RWPE2 (cell line): ENCODE measurements around the gene PJVK.

Experiments used
- ATAC-seq: fragments of 200-7000 bp; cut with Tn5 transposase; 3 replicates; pipeline ENCODE4 v1.9.1; 2021; ENCODE audit warnings: low read depth
- DNase-seq: peaks from one replicate; pipeline ENCODE4 v3.0.0-alpha.2; 2020; ENCODE audit warnings: low spot score
- H3K27ac ChIP-seq: fragments of 450-650 bp; 2 replicates; pipeline ENCODE4 v1.5.1; 2017; ENCODE audit warnings: mild to moderate bottlenecking; ENCODE audit not compliant: poor library complexity, severe bottlenecking
- H3K27me3 ChIP-seq: fragments of 250-450 bp; sonication (Bioruptor Pico); 2 replicates; pipeline ENCODE4 v1.5.1; 2021; ENCODE audit warnings: mild to moderate bottlenecking, moderate library complexity; ENCODE audit not compliant: insufficient read depth, poor library complexity, severe bottlenecking
- H3K36me3 ChIP-seq: fragments of 250-450 bp; sonication (Bioruptor Pico); 2 replicates; pipeline ENCODE4 v1.5.1; 2020; ENCODE audit warnings: low read depth, mild to moderate bottlenecking, moderate library complexity
- H3K4me1 ChIP-seq: fragments of 250-450 bp; sonication (Bioruptor Pico); 2 replicates; pipeline ENCODE4 v1.5.1; 2021; ENCODE audit warnings: mild to moderate bottlenecking, moderate library complexity; ENCODE audit not compliant: insufficient read depth, poor library complexity, severe bottlenecking
- H3K4me3 ChIP-seq: fragments of 250-450 bp; sonication (Bioruptor Pico); 2 replicates; pipeline ENCODE4 v1.5.1; 2021; ENCODE audit warnings: mild to moderate bottlenecking, moderate library complexity; ENCODE audit not compliant: severe bottlenecking
- H3K9me3 ChIP-seq: fragments of 250-450 bp; sonication (Bioruptor Pico); 2 replicates; pipeline ENCODE4 v1.5.1; 2021; ENCODE audit warnings: mild to moderate bottlenecking, moderate library complexity; ENCODE audit not compliant: severe bottlenecking
- TF ChIP-seq, protein P1 (sequence below): fragments of 450-650 bp; IDR thresholded peaks from one replicate; pipeline ENCODE4 v1.5.1; 2017; ENCODE audit warnings: mild to moderate bottlenecking, moderate library complexity; ENCODE audit not compliant: poor library complexity, severe bottlenecking

Gene PJVK

DNA sequence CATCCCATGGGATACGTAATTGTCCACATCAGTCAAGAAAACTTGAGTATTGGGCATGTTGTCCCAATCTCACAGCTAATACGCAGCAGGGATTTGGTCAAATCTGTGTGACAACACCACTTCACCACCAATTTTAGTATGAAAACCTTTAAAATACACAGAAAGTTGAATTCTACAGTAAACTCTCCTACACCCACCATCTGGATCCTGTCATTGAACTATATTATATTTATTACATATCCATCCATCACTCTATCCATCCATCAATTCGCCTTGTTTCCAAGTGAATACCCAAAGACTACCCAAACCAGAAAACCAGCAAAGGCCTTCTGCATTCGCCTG, 28.1 kb downstream of the PJVK start:
- Histone ChIP-seq H3K4me1 (peaks cover 18% of the 10 kb centered on the region), H3K27ac (peak overlapping the region; percentile 48), H3K9me3 (no peaks in the 10 kb centered on the region), H3K36me3 (no peaks in the 10 kb centered on the region), H3K4me3 (peak overlapping the region; percentile 50), H3K27me3 (no peaks in the 10 kb centered on the region)
- ATAC-seq (no peak), DNase-seq (no peak)
- TF ChIP-seq, protein P1, sequence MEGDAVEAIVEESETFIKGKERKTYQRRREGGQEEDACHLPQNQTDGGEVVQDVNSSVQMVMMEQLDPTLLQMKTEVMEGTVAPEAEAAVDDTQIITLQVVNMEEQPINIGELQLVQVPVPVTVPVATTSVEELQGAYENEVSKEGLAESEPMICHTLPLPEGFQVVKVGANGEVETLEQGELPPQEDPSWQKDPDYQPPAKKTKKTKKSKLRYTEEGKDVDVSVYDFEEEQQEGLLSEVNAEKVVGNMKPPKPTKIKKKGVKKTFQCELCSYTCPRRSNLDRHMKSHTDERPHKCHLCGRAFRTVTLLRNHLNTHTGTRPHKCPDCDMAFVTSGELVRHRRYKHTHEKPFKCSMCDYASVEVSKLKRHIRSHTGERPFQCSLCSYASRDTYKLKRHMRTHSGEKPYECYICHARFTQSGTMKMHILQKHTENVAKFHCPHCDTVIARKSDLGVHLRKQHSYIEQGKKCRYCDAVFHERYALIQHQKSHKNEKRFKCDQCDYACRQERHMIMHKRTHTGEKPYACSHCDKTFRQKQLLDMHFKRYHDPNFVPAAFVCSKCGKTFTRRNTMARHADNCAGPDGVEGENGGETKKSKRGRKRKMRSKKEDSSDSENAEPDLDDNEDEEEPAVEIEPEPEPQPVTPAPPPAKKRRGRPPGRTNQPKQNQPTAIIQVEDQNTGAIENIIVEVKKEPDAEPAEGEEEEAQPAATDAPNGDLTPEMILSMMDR = peak; percentile 59

DNA sequence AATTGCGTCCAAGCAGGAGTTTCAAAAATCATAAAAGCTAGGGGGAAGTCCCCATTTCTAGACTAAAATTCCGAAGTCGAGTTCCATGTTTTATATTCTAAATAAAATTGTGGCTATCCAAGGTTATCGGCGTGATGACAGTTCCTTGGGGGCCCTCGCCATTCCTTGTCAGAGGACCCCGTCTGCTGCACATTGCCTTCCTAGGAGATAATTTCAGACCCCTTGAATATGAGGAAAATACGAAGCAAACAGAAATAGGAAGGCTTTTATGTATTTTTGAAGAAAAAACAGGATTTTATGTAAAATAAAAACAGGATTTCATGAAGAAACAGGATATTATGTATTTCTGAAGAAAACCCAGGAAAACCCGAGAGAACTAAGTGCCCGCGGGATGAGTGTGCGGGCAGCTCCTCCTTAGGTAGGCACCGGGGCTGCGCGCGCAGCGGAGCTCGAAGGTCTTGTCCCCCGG, 28.6 kb downstream of the PJVK start:
- TF ChIP-seq, protein P1 = no peak
- Histone ChIP-seq H3K27ac (peak overlapping the region; percentile 48), H3K9me3 (no peaks in the 10 kb centered on the region), H3K4me1 (peaks cover 23% of the 10 kb centered on the region), H3K27me3 (no peaks in the 10 kb centered on the region), H3K4me3 (peak overlapping the region; percentile 50), H3K36me3 (no peaks in the 10 kb centered on the region)
- DNase-seq (no peak), ATAC-seq (no peak)

DNA sequence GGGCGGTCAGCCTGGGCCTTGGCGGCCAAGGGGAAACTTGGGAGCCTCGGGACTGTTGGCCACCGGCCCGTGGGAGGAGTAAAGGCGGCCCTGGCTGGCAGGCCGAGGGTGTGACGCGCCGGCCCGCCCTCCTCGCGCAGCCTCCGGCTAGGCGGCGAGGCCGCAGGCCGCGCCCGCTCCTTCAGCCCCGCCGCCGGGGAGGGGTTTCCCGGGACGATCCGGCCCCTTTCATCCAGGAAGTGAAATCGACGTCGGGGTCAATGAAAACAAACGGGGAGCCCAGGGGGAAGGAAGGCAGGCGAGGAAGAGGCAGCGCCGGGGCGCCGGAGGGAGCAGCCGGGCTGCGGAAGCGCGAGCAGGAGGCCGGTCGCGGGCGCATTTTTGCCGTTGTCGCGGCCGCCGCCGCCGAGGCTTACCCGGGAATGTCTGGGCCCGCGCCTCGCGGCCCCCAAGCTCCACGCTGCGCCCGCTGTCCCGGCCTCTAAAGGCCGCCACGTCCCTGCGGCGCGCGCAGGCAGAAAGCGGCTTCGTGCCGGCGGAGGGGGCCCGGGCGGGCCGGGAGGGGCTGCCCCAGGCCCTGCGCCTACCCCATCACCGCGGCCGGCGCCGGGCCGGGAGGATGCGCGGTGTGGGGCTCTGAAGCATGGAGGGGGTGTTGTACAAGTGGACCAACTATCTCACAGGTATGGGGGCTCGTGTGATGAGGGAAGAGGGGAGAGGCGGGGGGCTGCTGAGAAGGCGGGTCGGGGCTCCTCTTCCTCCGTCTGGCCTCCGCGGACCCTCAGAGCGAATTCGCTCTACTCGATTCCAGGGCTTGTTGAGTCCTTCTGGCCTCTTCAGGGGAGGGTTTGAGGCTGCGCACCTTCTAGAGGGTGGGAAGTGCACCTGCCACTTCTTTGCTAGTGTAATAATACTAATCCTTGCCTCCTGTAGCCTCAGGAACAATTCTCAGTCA, 29.3 kb downstream of the PJVK start, which contains the start of gene PLEKHA3:
Gene PLEKHA3, plus strand, starts transcription at position 231 of the 955 bp plus-strand sequence. Its CDS starts 413 bp downstream, at position 644.
- TF ChIP-seq, protein P1 = no peak
- no peaks in the 10 kb centered on the region for H3K27me3 ChIP-seq
- H3K4me1 ChIP-seq = peaks cover 23% of the 10 kb centered on the region
- H3K4me3 ChIP-seq = peak within 1 kb of the TSS; percentile 50
- H3K27ac ChIP-seq = peak within 1 kb of the TSS; percentile 48
- no peaks in the 10 kb centered on the region for H3K36me3 ChIP-seq
- ATAC-seq (peak; percentile 85), DNase-seq (peak; percentile 96)
- H3K9me3 ChIP-seq = no peaks in the 10 kb centered on the region

DNA sequence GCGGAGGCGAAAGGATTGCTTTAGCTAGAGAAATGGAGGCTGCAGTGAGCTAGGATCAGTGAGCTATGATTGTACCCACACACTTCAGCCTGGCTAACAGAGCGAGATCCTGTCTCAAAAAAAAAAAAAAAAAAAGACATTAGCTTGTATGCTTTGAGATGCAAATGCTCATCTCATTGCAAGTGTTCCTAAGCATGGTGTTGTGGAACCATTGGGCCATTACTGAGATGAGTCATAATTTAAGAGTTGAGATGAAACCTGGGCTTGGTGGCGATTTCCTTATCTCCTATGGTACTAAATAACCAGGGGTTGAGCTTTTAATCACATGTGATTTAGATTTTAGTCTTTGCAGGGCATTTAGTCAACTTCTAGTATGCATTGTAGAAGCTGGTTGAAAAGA, 31.3 kb downstream of the PJVK start:
- Histone ChIP-seq H3K27ac (no peak overlapping the region), H3K4me3 (no peak overlapping the region), H3K9me3 (no peaks in the 10 kb centered on the region), H3K36me3 (no peaks in the 10 kb centered on the region), H3K27me3 (no peaks in the 10 kb centered on the region), H3K4me1 (peaks cover 23% of the 10 kb centered on the region)
- no peak for DNase-seq
- ATAC-seq = no peak
- TF ChIP-seq, protein P1 = no peak
